K562 (cell line): ENCODE results near the gene POLR2C. TPM values are rescaled to one million over a fixed set of nuclear protein-coding genes. Genes with fewer than 3 reads are reported as not detected.

Experiments used
- ATAC-seq: fragments of 200-7000 bp; cut with Tn5 transposase; 3 replicates; pipeline ENCODE4 v1.9.1; 2020; ENCODE audit warnings: moderate library complexity
- BruUV-seq: library from RNA; stranded (reverse); fragments of 400-500 nt; replicated peaks from 2 replicates; lab custom pipeline; 2021; lab: Mats Ljungman, UMichigan
- CTCF ChIA-PET: fragments of 300-600 bp; formaldehyde crosslinking; extraction: SDS; loops from one replicate; lab custom pipeline; 2021; ENCODE audit warnings: low intra/inter-chr PET ratio; lab: Yijun Ruan, JAX
- POLR2A ChIA-PET: fragments of 300-600, 350-650 bp; sonication (Branson Sonifier 250); formaldehyde crosslinking; extraction: SDS; loops from one replicate; lab custom pipeline; 2021; ENCODE audit warnings: antibody characterized with exemption, inconsistent platforms; lab: Yijun Ruan, JAX
- DNase-seq, 4 experiments: peaks; one replicate each; pipeline versions ENCODE4 v3.0.0 to v3.0.0-alpha.2; 2011 to 2018; ENCODE audit warnings: low spot score in 3 of 4, mixed read lengths in 3 of 4; ENCODE audit errors: extremely low read depth in 1 of 4
- FAIRE-seq: peaks from 2 replicates; lab custom pipeline; 2011; peaks lifted over from hg19 to GRCh38; lab: Jason Lieb, UNC
- H2AFZ ChIP-seq: 2 replicates; pipeline ENCODE4 v1.6.0; 2011; ENCODE audit warnings: low read depth, low read length, control low read depth, inconsistent platforms
- H3K27ac ChIP-seq: fragments of 200-600 bp; 3 replicates; pipeline ENCODE4 v1.8.0; 2011; ENCODE audit warnings: low read depth, mild to moderate bottlenecking, control low read depth, inconsistent platforms, low read length, moderate library complexity, mixed read lengths; ENCODE audit errors: extremely low read depth
- H3K27me3 ChIP-seq, 2 experiments: fragments of 300-600 bp in 1 of 2; 2 replicates in 1 of 2; 3 replicates in 1 of 2; pipeline versions ENCODE4 v1.6.0 to v1.8.0; 2011; ENCODE audit warnings: inconsistent platforms in 2 of 2, low read length in 2 of 2, mild to moderate bottlenecking in 1 of 2, mixed read lengths in 1 of 2, moderate library complexity in 1 of 2; ENCODE audit not compliant: control insufficient read depth in 2 of 2, insufficient read depth in 2 of 2
- H3K36me3 ChIP-seq: fragments of 300-600 bp; 3 replicates; pipeline ENCODE4 v1.8.0; 2011; ENCODE audit warnings: mild to moderate bottlenecking, low read length, inconsistent platforms; ENCODE audit not compliant: control insufficient read depth, insufficient read depth
- H3K4me1 ChIP-seq, 2 experiments: fragments of 200-600 bp in 1 of 2; replicated peaks in 1 of 2; 2 replicates in 1 of 2; 3 replicates in 1 of 2; pipeline versions ENCODE4 v1.5.1 to v1.8.0; 2011; ENCODE audit warnings: inconsistent platforms in 2 of 2, low read length in 2 of 2, mild to moderate bottlenecking in 1 of 2, mixed read lengths in 1 of 2, moderate library complexity in 1 of 2; ENCODE audit not compliant: control insufficient read depth in 2 of 2, insufficient read depth in 2 of 2
- H3K4me2 ChIP-seq: 2 replicates; pipeline ENCODE4 v1.6.1; 2011; ENCODE audit warnings: low read length, control low read depth, inconsistent platforms, mixed read lengths; ENCODE audit not compliant: insufficient read depth
- H3K4me3 ChIP-seq: fragments of 200-600 bp; sonication (generic), shearing (Covaris generic); 2 replicates; pipeline ENCODE4 v1.5.1; 2016; ENCODE audit warnings: control low read depth, inconsistent platforms
- H3K79me2 ChIP-seq: fragments of 200-600 bp; 3 replicates; pipeline ENCODE4 v1.8.0; 2011; ENCODE audit warnings: low read length, inconsistent platforms; ENCODE audit not compliant: control insufficient read depth, insufficient read depth
- H3K9ac ChIP-seq, 2 experiments: 2 replicates each; pipeline versions ENCODE4 v1.6.0 to v1.6.1; 2011; ENCODE audit warnings: low read depth in 2 of 2, low read length in 2 of 2, control low read depth in 1 of 2, inconsistent platforms in 1 of 2, mild to moderate bottlenecking in 1 of 2, mixed read lengths in 1 of 2; ENCODE audit not compliant: insufficient read depth in 1 of 2
- H3K9me1 ChIP-seq: one replicate; pipeline ENCODE4 v1.6.0; 2011; ENCODE audit warnings: inconsistent platforms, mild to moderate bottlenecking, low read length, moderate library complexity; ENCODE audit not compliant: control insufficient read depth, insufficient read depth
- H3K9me3 ChIP-seq: replicated peaks from 2 replicates; pipeline ENCODE4 v1.5.1; 2011; ENCODE audit warnings: low read depth, low read length, inconsistent platforms; ENCODE audit not compliant: control insufficient read depth, insufficient read depth
- H4K20me1 ChIP-seq: replicated peaks from 2 replicates; pipeline ENCODE4 v1.6.1; 2011; ENCODE audit warnings: low read length, inconsistent platforms, mixed read lengths; ENCODE audit not compliant: control insufficient read depth, insufficient read depth
- HCFC1 ChIP-seq: IDR thresholded peaks from 2 replicates; pipeline ENCODE4 v1.6.1; 2012; ENCODE audit warnings: low read depth, low read length, improper control_type of control experiment
- JUND ChIP-seq, 2 experiments: IDR thresholded peaks; 2 replicates in 1 of 2; 3 replicates in 1 of 2; pipeline ENCODE4 v1.6.1; 2011; ENCODE audit warnings: borderline replicate concordance in 2 of 2, low read depth in 2 of 2, low read length in 2 of 2, improper control_type of control experiment in 1 of 2, missing biosample characterization in 1 of 2, missing genetic modification characterization in 1 of 2, missing genetic modification reagents in 1 of 2
- XRCC3 ChIP-seq: fragments of 450-650 bp; IDR thresholded peaks from 2 replicates; pipeline ENCODE4 v1.6.1; 2017; ENCODE audit warnings: mild to moderate bottlenecking, moderate library complexity
- ZNF740 ChIP-seq, 3 experiments: fragments of 200-800 bp in 1 of 3; sonication (Bioruptor generic) in 1 of 3; sonication (generic) in 1 of 3; formaldehyde crosslinking in 1 of 3; IDR thresholded peaks; 2 replicates each; pipeline versions ENCODE4 v1.6.1 to v1.8.0; 2016 to 2022; ENCODE audit warnings: mild to moderate bottlenecking in 2 of 3, missing compliant biosample characterization in 2 of 3, missing genetic modification characterization in 2 of 3, missing genetic modification reagents in 1 of 3
- WGBS: fragments of 100-300 bp; shearing (Covaris generic); methylation state at CpG from one replicate; pipeline ENCODE4 v1.1.6; 2016; ENCODE audit warnings: low coverage, mixed read lengths; ENCODE audit not compliant: insufficient coverage; ENCODE audit errors: missing lambda C conversion rate; 5-methylcytosine and 5-hydroxymethylcytosine counted together
- in situ Hi-C: fragments of 300-500 bp; cut with MboI; formaldehyde crosslinking; loops from 4 replicates; pipeline ENCODE4 v1.15.0; 2018; ENCODE audit warnings: inconsistent platforms, mixed read lengths
- intact Hi-C: fragments of 100-400 bp; cut with micrococcal nuclease; formaldehyde crosslinking; loops from 2 replicates; pipeline ENCODE4 v1.14.2; 2022
- polyA plus RNA-seq, 8 experiments: library from polyadenylated mRNA; depleted of rRNA in 4 of 8; stranded (reverse) in 5 of 8; unstranded in 3 of 8; fragments of >200 nt; fragmentation: Nextera tagmentation in 2 of 8; fragmentation: Illumina TruSeq in 1 of 8; extraction: Ambion mirVana in 2 of 8; extraction: Trizol in 1 of 8; gene quantifications; 2 replicates each; pipeline versions ENCODE4 v1.2.1 to v1.2.3, GENCODE V29; 2011 to 2014; ENCODE audit warnings: inconsistent platforms in 1 of 8, missing spikeins in 1 of 8
- total RNA-seq, 7 experiments: library from RNA; depleted of rRNA in 6 of 7; stranded (reverse); fragments of >200 nt in 6 of 7; fragmentation: Illumina TruSeq in 2 of 7; extraction: Trizol in 2 of 7; gene quantifications; 2 replicates each; pipeline versions ENCODE4 v1.2.1 to v1.2.3, GENCODE V29; 2011 to 2021; ENCODE audit warnings: low replicate concordance in 1 of 7
- TF ChIP-seq, protein P1 (sequence below): sonication (generic); formaldehyde crosslinking; IDR thresholded peaks from 2 replicates; pipeline ENCODE4 v1.8.0; 2022; ENCODE audit warnings: missing genetic modification reagents, mild to moderate bottlenecking, borderline replicate concordance
- TF ChIP-seq, protein P2 (sequence below): fragments of 450-650 bp; IDR thresholded peaks from 2 replicates; pipeline ENCODE4 v1.7.1; 2018; ENCODE audit warnings: mild to moderate bottlenecking, low read depth; ENCODE audit not compliant: partially characterized antibody

POLR2C gene
- total and polyA plus RNA-seq, 9 of the 15 experiments (the other 6 are each of a cell fraction or from before 2014, with no cell fraction given), result 70.3 to 163 (median 92.3) TPM

DNA sequence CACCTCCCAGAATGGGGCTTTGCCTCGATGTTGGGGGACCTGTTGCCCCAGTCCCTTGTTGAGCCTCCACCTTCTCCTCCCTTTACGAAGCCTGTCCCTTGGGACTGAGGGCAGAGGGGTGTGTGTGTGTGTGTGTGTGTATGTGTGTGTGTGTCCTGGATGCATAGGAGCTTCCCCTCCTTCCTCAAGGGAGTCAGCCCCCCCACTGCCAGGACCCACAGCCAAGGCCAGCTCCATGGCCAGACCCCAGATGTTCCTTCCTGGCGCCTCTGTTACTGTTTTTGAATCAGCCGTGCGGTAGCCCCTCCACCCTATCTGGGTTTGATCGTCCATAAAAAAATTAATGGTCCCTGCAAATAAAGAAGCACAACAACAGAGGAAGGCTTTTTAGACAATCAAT lies 41.5 kb downstream of the POLR2C start:
- no peaks in the 10 kb centered on the region for H4K20me1 ChIP-seq
- DNase-seq (no peak), FAIRE-seq (no peak), ATAC-seq (no peak)
- no peaks in the 10 kb centered on the region for H3K9me3 ChIP-seq
- H3K27ac ChIP-seq, result no peak overlapping the region
- H3K79me2 ChIP-seq, result no peaks in the 10 kb centered on the region
- no peak overlapping the region for H3K4me3 ChIP-seq
- intact Hi-C loops, result no loop called here
- H3K9ac ChIP-seq, result no peak overlapping the region
- no peaks in the 10 kb centered on the region for H3K9me1 ChIP-seq
- H3K4me1 ChIP-seq, result peaks cover 8 to 10% of the 10 kb centered on the region in 2 experiments; a peak in 4 of 5 replicates
- no peak overlapping the region for H3K4me2 ChIP-seq
- H3K36me3 ChIP-seq, result no peaks in the 10 kb centered on the region
- BruUV-seq, result no TSS peak
- H2AFZ ChIP-seq, result no peak overlapping the region
- POLR2A ChIA-PET, result interaction anchor here (1.0 kb wide), 1 partner anchor 11 kb away, joined by 3 read pairs; no protein-coding TSS in a partner anchor
- H3K27me3 ChIP-seq, result peaks cover 0 to 31% of the 10 kb centered on the region in 2 experiments; a peak in 3 of 5 replicates
- no peak for TF ChIP-seq HCFC1
- TF ChIP-seq, protein P1, sequence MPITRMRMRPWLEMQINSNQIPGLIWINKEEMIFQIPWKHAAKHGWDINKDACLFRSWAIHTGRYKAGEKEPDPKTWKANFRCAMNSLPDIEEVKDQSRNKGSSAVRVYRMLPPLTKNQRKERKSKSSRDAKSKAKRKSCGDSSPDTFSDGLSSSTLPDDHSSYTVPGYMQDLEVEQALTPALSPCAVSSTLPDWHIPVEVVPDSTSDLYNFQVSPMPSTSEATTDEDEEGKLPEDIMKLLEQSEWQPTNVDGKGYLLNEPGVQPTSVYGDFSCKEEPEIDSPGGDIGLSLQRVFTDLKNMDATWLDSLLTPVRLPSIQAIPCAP (CRISPR knock-in tag), result no peak
- CTCF ChIA-PET, result no interaction called here
- 15% methylated on average over 5 of the region's 6 CpGs for WGBS
- in situ Hi-C loops, result no loop called here

DNA sequence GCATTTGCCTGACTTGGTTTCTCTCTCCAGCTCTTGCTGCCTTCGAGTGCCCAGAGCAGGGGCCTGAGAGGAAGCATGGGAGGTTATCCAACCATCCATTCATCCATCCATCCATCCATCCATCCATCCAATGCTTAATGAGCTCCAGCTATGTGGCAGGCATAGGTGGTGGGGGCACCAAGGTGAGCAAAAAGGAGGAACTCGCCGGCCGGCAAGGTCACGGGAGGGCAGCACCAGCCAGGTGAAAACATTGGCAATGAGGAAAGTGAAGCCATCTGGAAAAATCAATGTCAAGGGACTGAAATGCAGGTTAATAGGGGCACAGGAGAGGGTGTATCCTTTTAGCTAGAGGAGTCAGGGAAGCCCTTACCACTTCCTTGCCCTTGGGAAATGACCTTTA lies 42.0 kb downstream of the POLR2C start:
- Histone ChIP-seq H3K4me3 (no peak overlapping the region), H4K20me1 (no peaks in the 10 kb centered on the region), H3K27me3 (peaks cover 0 to 31% of the 10 kb centered on the region in 2 experiments; a peak in 3 of 5 replicates), H3K79me2 (no peaks in the 10 kb centered on the region), H3K9me1 (no peaks in the 10 kb centered on the region), H3K4me1 (peaks cover 8 to 10% of the 10 kb centered on the region in 2 experiments; a peak in 4 of 5 replicates), H2AFZ (no peak overlapping the region), H3K36me3 (no peaks in the 10 kb centered on the region), H3K9ac (no peak overlapping the region), H3K4me2 (no peak overlapping the region), H3K27ac (no peak overlapping the region), H3K9me3 (no peaks in the 10 kb centered on the region)
- ChIA-PET CTCF (no interaction called here), POLR2A (no interaction called here)
- in situ Hi-C loops (no loop called here), intact Hi-C loops (no loop called here)
- DNase-seq (no peak), ATAC-seq (no peak), FAIRE-seq (no peak)
- no TSS peak for BruUV-seq
- 7% methylated on average over 5 of the region's 5 CpGs for WGBS
- TF ChIP-seq XRCC3 (no peak), JUND (IDR thresholded peaks at IDR 0.05; ENCODE audit: borderline replicate concordance, low read depth, low read length) (no peak), JUND (tag; IDR thresholded peaks at IDR 0.05; ENCODE audit: borderline replicate concordance, low read depth, low read length) (no peak), ZNF740 (CRISPR knock-in tag; IDR thresholded peaks at IDR 0.05) (no peak), ZNF740 (tag; IDR thresholded peaks at IDR 0.05) (no peak)
- TF ChIP-seq, protein P2, sequence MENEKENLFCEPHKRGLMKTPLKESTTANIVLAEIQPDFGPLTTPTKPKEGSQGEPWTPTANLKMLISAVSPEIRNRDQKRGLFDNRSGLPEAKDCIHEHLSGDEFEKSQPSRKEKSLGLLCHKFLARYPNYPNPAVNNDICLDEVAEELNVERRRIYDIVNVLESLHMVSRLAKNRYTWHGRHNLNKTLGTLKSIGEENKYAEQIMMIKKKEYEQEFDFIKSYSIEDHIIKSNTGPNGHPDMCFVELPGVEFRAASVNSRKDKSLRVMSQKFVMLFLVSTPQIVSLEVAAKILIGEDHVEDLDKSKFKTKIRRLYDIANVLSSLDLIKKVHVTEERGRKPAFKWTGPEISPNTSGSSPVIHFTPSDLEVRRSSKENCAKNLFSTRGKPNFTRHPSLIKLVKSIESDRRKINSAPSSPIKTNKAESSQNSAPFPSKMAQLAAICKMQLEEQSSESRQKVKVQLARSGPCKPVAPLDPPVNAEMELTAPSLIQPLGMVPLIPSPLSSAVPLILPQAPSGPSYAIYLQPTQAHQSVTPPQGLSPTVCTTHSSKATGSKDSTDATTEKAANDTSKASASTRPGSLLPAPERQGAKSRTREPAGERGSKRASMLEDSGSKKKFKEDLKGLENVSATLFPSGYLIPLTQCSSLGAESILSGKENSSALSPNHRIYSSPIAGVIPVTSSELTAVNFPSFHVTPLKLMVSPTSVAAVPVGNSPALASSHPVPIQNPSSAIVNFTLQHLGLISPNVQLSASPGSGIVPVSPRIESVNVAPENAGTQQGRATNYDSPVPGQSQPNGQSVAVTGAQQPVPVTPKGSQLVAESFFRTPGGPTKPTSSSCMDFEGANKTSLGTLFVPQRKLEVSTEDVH, result no peak
